NCI-H1092 treated with DMSO at 0.1 percent for 48 hours (cell line): ENCODE measurements around the gene NAV2.
"Not testable (repeated sequence)": the region's sequence is repeated elsewhere in the genome, so short reads cannot be mapped to it uniquely, and the experiment has no call there.

Experiments used
- DNase-seq: peaks from one replicate; lab custom pipeline; 2025; lab: John Stamatoyannopoulos, UW

The NAV2 gene

DNA sequence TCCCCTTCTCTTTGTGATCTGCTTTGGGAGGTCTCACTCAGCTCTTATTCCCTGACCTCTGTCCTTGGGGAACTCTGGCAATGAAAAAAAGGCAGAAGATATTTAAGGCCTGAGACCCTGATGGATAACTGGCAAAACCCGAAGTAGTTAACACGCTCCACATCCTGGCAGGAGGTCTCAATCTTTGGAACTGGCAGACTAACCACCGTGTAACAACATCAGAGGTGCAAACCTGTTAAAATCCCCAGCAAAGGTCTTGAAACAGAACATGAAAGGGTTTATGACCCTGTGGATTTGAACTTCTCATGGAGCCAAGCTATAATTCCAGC lies 287.3 kb downstream of the NAV2 start:
- no peak for DNase-seq

DNA sequence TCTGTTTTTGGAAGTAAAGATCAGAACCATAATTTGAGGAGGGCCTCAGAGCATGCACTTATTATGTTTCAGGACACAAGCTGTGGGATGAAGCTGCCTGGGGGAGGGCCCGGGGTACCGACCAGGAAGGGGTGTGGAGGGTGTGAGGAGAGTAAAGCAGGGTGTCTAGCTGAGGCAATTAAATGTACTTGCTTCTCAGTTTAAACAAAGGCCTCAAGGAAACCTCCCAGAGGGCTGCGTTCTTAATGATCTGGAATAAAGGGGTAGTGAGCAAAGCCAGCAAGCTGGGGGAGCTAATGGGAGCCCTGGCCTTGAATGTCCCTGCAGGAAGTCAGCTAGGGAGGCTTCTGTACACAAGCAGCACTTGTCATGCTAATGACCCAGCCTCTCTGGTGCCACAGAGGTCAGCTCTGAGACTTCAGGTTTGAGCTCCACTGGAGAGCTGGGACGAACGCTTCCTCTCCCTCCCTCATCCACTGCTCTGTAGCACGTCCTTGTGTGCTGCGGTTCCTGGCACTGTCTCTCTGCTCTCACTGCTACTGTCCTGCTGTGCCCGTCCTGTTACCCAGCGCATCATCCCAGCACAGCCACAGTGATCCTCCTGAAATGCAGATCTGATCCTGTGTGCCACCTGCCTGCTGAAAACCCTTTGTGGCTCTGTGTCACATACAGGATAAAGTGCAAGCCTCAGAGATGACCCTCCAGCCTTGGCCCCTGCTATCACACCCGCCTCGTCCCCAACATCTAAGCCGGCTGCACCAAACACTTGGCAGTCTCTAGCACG lies 287.9 kb downstream of the NAV2 start:
- peak; percentile 97 for DNase-seq

DNA sequence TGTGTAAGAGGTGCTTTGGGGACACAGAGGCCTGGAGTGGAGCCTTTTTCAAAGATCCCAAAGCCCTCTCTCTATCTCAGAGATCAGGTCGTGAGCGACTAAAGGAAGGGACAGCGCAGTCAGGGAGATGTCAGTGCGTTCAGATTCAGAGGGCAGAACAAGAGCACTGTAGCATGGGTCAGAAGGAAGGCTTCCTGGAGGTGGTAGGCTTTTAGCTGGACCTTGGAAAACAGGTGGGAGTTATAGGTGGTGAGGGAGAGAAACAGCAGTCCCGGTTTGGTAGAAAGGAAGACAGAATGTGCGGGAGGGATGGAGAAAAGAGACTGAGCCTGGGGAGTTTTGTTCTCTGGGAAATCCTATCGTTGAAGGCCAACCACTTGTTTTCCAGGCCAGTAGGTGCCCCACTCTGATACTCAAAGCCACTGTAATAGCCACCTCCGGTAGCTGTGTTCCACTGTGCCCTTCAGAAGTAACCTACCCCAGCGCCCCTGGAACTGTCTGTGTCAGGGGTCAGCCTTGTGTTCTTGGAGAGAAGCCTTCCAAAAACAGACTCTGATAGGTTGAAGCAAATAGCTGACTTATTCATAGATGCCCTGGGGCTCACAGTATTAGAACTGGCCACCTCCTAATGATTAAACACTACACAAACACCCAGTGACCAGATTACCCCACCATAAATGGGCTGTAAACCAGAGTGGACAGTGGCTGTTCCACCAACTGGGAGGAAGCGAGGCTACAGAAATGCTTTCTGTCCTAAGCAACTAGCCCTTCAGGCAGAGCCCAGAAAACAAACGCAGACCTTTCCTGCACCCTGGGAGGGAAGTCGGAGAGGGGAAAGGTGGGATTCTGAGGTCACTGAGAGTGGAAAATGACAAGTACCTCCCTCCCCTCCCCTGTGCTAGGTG lies 289.9 kb downstream of the NAV2 start:
- DNase-seq = no peak

DNA sequence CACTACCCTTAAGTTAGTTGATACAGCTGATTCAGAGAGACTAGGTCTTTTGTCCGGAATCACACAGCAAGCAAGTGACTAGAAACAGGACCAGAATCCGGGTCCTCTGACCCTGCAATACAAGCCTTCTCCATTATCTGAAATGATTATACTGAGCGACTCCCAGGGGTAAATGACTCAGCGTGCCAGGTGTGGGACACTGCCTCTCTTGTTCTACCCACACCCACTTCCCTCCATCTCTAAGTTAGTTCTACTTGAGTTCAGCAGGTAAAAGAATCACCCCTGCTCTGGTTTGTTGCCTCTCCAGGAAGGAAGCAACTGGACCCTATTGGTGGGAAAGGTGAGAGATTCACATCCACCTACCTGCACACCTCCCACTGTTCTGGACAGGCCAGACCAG lies 290.7 kb downstream of the NAV2 start:
- DNase-seq = no peak

DNA sequence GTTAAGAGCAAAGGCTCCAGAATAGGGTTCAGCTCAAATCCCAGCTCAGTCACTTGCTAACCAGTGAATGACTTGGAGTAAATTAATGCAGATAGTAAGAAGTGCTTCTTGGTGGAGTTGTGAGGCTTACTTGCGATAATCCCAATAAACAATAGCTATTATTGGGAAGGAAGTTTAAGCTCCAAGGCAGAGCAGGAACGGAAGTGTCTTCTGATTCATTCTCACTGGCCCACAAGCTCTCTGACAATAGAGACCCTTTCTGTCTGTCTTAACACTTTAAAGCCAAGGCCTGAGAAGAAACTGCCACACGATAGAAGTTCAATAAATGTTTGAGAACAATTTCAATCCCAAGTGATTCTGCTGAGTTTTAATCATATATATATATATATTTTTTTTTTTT lies 292.2 kb downstream of the NAV2 start:
- no peak for DNase-seq

DNA sequence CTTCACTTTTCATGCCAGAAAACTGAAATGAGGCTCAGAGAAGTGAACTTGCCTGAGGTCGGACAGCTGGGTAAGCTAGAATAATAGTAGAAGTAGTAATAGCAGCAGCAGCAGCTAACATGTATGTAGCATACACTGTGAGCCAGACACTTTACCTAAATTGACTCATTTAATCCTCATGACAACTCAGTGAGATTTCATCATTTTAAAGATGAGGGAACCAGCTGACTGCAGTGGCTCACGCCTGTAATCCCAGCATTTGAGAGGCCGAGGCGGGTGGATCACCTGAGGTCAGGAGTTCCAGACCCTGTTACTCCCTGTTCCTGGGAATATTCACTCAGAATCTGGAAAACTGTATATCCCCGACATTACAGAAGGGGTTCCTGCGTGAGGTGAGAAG lies 293.1 kb downstream of the NAV2 start:
- DNase-seq = no peak

DNA sequence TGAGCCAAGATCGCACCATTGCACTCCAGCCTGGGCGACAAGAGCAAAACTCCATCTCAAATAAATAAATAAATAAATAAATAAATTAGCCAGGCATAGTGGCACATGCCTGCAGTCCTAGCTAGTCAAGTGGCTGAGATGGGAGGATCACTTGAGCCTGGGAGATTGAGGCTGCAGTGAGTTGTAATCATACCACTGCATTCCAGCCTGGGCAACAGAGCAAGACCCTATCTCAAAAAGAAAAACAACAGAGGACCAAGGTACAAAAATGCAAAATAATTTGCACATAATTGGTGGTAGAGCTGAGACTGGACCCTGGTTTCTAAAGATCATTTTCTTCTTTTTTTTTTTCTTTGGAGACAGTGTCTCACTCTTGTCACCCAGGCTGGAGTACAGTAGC lies 294.0 kb downstream of the NAV2 start:
- DNase-seq = not testable (repeated sequence)

DNA sequence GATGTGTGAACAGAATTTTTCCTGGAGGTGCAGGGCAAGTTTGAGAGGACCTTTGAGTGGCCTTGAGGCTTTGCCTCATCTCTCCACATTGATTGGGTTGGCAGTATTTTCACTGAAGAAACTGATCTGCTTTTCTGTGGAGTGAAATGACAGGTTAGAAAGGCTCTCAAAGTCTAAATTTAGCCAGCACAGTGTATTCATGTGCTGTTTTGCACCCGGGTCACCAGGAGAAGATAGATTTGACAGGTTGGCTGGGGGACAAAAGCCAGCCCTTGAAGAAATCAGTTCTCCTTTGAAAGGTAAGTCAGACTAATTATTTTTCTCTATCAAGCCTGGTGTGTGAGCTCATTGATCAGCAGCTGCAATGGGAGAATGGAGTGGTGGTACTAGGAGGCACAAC lies 294.7 kb downstream of the NAV2 start:
- no peak for DNase-seq

DNA sequence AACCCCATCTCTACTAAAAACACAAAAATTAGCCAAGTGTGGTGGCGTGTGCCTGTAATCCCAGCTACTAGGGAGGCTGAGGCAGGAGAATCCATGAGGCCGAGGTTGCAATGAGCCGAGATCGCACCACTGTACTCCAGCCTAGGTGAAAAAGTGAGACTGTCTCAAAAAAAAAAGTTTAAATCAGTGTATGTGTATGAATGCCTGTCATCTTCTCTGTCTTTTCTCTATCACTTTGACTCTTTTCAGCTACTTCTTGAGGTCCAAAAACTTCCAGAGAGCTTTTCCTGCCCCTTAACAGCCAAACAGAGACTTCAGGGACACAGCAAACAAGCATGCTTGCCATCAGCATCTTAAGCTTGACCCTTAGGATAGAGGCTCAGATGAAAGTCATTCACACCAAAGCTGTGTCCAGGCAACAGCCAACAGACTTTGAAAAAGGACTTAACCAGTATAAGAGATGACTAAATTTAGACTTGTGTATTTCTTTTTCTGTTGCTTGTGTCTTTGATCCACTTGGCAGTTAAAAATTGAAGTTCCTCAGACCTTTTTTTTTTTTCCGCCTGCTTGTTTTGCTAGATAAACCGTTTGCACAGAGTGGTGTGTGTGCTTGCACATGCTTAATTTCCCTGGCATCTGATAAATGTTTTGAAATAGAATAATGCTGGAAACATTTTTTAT lies 295.7 kb downstream of the NAV2 start:
- DNase-seq = no peak

DNA sequence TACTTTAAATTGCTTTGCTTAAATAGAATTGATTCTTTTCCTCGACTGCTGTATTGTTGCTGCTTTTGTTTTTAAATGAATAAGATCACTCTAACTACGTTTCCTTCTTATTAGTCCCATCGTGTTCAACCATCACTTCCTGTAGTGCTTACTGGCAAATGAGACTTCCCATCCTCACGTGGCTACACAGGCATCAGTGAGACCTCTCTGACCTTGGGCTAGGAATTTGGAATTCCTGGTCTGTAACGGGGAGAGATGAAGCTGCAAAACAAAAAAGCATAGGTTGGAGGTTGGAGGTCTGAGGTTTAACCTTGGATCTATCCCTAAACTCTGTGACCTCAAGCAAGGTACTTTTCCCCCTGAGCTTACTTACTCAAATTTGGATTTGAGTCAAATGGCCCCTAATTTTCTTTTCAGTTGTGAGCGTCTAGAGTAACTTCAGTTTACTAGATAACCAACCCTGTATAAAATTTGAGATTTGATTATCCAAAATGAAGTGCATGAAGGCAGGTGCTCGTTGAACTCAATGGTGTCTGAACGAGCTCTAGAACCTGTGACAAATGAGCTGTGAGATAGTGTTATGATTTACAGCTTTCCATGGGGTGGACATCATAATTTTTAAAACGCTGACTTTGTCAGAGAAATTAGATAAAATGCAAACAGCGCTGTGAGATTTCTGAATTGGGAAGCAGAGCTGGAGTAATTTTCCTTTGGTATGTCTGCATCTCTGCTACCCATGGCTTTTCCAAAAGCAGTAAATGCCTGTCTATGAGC lies 296.4 kb downstream of the NAV2 start:
- DNase-seq = peak; percentile 43

DNA sequence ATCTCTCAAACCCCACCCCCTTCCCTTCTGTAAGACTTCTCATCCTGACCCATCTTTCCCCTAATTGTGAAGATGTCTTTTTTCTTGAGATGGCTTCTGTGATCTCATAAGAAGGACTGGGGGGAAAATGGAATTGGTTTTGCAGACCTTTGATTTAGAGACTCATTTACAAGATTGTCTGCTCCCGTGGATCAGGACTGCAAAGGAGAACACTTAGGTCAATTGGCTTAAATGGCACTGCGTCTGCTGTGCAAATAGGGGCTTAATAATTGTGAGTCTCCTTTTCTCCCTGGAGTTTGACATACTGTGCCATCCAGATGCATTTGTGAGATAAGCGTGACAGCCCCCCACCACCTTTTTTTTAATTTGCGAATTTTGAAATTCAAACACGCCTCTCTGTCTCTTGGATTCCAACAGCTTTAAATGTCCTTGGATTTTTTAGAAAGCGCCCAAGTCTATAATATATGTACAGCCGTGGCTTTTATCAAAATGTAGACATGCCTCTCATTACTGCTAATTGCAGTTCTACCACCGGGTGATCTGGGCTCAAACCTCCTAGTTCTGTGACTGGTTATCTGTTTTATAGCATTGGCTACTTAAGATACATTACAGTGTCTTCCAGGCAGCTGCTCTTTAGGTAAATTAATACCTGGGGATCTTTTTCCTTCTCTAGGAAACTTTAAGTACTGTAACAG lies 297.7 kb downstream of the NAV2 start:
- DNase-seq = peak; percentile 66

DNA sequence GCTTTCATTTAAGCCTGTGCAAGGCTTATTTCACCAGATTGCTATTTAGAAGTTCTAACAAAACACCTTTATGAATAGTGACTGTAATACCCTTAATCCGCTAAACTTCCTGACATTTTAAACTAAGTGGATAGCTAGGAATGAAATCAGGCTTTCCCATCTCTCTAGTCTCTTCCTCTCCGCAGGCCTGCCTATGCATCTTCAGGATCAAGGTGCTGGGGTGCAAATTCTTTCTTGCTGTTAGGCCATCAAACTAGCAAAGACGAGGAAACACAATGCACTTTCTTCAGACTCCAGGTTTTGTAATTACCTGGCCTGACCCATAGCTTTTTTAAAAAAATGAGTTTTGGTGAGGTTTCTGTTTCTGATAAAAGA lies 298.2 kb downstream of the NAV2 start:
- no peak for DNase-seq

DNA sequence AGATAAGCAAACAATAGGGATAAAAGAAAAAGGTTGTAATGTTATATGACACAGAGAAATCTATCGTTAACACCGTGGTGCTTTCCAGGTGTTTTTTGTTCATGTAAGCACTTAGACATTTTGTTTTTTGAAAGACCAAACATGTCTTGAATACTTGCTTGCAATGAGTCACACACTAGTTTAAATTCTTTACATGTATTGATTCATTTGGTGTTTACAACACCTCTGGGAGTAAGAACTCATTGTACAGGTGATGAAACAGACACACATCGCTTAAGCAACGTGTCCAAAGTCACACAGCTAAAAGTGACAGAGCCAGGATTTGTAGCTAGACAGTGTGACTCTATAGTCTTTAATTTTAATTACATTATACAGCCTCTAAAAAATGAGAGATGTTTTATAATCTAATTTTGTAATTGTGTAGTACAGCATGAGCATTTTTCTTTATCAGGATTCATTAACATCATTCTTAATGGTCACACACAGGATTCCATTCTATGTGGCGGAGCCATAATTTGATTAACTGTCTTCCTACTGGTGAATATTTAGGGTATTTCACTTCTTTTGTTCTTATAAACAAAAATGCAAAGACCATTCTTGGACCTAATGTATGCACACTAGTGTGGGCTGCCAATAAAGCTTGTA lies 298.8 kb downstream of the NAV2 start:
- DNase-seq = peak; percentile 30

DNA sequence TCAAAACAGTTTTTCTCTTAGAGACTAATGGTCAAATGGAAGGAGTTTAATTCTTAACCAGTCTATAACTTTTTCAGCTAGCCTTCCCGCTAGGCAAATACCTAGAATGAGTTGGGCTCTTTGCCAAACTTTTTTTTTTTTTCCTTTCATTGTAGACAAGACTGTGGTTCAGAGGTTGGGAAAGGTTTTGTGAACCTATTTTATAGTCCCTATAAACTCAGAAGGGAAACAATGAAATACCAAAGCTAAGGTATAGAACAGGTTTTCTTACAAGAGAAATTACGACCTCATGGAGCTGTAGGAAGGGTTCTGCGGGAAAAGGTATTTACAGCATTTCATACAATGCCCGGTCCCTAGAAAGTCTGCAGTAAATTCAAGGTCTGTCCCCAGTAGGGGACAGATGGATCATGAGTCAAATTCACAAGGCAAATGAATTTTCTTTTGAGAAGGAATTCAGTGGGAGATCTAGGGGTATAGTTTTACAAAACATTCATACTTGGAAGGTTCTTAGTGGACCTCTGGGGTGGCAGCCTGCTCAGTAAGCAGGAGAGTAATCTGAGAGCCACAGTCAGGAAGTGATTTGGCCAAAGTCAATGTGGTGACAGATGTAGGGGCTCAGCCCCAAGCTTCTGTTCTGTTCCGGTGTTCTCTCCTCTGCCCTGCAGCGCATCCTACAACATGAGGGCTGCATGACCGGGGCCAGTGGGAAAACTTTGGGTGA lies 300.9 kb downstream of the NAV2 start:
- peak; percentile 81 for DNase-seq

DNA sequence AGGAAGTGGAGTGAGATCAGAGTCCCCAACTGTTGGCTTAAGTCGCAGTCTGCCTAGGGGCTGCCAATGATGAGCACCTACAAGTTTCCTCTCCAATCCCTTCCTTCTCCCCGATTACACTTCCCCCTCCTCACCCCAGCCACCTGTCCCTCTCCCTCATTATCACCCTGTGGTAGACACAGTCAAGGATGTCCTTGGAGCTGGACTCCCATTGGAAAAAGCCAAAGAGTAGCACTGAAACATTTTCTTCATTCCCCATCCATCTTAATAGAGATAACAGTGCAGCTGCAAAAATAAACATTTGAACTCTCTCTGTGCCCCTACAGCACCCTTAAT lies 301.4 kb downstream of the NAV2 start:
- DNase-seq = no peak

DNA sequence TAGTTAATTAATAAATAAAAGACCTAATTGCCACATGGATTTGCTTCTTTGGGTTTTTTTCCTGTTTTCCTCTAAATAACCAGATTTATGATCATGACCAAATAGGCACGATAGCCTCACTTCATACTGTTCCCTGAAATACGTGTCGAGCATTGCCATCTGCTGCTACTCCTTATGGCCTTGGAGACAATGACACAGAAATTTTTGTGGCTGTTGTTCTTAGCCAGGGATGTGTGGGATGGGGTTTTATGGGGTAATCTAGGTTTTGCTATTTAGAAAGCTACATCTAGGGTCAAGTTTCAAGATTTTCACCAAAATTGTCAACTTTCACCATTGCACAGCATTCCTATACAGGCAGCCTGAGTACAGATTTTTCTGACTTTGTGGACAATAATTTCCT lies 302.5 kb downstream of the NAV2 start:
- no peak for DNase-seq

DNA sequence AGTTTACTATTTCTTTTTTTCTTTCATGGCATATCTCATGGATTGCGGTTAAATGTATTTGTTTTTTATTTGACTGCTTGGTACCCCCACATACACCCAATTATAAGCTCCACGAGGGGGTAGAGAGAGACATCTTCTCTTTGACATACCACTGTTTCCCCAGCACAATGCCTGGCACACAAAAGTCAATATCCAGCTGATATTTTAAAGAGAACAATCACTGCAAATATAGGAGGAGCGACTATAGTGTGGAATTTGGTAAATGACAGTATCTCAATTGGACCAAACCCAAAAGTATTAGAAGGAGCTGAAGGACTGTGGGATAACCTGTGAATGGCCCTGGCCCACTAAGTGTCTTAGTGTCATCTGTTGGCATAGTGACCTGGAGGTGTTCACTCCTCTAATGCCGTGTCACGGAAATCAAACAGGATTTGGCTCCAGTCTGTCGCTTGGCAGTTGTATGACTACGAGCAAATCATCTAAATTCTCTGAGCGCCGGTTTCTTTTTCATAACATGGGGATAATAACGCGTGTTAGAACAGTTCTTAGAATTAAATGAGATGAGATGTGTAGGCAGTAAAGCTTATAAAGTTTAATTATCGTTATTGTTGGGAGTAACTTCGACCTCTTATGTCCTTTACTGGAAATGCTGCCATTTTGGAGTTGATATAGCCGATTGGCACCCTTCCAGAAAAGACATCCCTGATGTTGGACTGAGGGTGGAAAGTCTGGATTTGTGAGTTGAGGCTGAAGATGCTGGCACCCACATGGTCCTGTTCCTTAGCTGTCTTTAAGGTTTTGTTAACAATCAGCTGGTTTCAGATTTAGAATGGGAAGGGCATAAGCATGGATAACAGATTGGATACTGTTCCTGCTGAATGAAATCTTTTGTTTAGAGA lies 303.1 kb downstream of the NAV2 start:
- peak; percentile 94 for DNase-seq

DNA sequence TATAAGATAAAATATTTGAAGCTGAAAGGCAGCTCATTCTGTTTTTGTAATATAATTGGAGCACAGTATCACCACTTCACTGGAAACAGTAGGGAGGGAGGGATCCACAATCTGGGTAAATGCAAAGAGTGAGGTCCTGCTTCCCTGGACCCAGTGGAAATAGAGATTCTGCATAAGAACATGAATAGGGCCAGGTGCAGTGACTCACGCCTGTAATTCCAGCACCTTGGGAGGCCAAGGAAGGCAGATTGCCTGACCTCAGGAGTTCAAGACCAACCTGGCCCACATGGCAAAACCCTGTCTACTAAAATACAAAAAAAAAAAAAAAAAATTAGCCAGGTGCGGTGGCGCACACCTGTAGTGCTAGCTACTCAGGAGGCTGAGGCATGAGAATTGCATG lies 303.9 kb downstream of the NAV2 start:
- DNase-seq = no peak

DNA sequence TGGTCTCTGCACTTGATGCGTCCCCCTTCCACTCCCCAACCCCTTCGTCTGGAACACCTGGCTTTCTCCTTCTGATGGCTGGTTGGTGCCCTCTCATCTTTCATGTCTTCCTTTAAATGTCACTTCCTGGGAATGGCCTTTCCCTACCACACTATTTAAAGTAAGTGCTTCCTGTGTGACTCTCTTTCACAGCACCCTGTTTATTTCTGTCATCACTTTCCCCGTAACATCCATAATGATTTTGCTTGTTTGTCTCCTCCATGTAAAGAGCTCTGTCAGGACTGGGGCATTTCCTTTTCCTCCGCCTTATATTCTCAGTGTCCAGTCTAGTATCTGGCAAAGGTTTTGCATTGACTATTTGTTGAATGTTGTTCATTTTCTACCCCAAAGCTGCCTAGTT lies 304.7 kb downstream of the NAV2 start:
- peak; percentile 48 for DNase-seq
